Sciatic nerve (tissue), 2 donors: ENCODE measurements around the gene C12orf76. TPM values are rescaled to one million over a fixed set of nuclear protein-coding genes. Genes with fewer than 3 reads are reported as not detected.
A peak's percentile ranks its signal among the peaks of the same experiment; 100 is the strongest.
"Not testable (repeated sequence)": the region's sequence is repeated elsewhere in the genome, so short reads cannot be mapped to it uniquely, and the experiment has no call there.

Source experiments
- ATAC-seq: fragments of 200-7000 bp; cut with Tn5 transposase; one replicate; pipeline ENCODE4 v1.9.1; 2020; ENCODE audit warnings: mild to moderate bottlenecking, moderate library complexity
- DNase-seq: peaks from one replicate; pipeline ENCODE4 v3.0.0-alpha.2; 2020; ENCODE audit warnings: low spot score
- intact Hi-C: fragments of 100-400 bp; cut with DNase I; formaldehyde crosslinking; loops from one replicate; pipeline ENCODE4 v1.14.2; 2022
- total RNA-seq: library from RNA; stranded (reverse); fragmentation: NEBNext Ultra II Directional; extraction: Animal tissue kit (Norgen Biotek cat#: 25700); gene quantifications from one replicate; pipeline ENCODE4 v1.2.1, GENCODE V29; 2021
- donor health status: DM: no; HTN: no; CAD: no.
- donor health status: DM: no; HTN: no; CAD: no.

The C12orf76 gene
- 40.3 TPM for total RNA-seq

- peak; percentile 95 for DNase-seq
- intact Hi-C loops: no loop called here
Measured at GRCh38 chr12:110048242-110049027, at the start of gene C12orf76. Gene C12orf76 (minus strand): TSS chr12:110048522. CDS start chr12:110048495, 27 bp downstream.

DNA sequence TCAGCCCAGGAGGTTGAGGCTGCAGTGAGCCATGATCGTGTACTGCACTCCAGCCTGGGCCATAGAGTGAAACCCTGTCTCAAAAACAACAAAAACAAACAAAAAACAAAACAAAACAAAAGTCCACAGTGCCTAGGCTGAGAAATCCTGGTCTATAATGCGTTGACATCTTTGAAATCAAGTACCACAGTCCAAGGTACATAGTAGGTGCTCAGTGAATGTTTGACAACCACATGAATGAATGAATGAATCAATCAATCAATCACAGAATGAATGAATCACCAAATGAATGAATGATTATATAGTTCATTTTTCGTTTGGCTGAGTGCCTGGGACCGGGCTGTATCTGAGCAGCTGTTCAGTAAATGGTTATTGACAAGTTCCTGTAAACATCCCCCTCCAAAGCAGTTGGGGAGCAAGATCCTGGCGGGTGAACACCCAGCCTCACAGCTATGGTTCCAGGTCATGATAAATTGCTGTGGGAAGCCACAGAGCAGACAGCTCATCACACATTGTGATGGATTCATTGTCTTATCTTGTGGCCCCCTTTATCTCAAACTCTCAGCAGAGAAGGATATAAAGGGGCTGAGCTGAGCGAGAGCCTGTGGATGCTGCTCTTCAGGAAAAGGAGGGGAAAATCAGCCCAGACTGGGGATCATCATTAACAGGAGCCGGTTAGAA is 45.4 kb upstream of the C12orf76 start:
- no peak for DNase-seq
- ATAC-seq: no peak
- intact Hi-C loops: no loop called here

More at GRCh38 chr12:110048242-110049027, at the start of gene C12orf76:
- peak; percentile 99 for ATAC-seq

GRCh38 chr12:110091136-110091711 is 42.9 kb upstream of the C12orf76 start:
- DNase-seq: no peak
- ATAC-seq: no peak
- intact Hi-C loops: no loop called here

GRCh38 chr12:110090266-110091135 is 42.2 kb upstream of the C12orf76 start:
- intact Hi-C loops: no loop called here
- ATAC-seq (no peak), DNase-seq (no peak)

GRCh38 chr12:110088936-110089335 is 40.6 kb upstream of the C12orf76 start:
- DNase-seq (no peak), ATAC-seq (peak; percentile 71)
- intact Hi-C loops: no loop called here

DNA sequence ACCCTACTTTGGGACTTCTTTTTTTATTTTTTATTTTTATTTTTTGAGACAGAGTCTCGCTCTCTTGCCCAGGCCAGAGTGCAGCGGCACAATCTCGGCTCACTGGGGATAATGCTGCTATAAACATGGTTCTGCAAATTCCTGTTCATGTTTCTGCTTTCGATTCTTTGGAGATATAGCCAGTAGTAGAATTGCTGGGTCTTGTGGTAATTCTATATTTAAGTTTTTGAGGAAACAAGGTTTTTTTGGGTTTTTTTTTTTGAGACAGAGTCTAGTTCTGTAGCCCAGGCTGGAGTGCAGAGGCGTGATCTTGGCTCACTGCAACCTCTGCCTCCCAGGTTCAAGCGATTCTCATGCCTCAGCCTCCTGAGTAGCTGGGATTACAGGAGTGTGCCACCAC is 39.9 kb upstream of the C12orf76 start:
- DNase-seq, intact Hi-C loops: not testable (repeated sequence)
- peak; percentile 67 for ATAC-seq

GRCh38 chr12:110084314-110085015 is 36.1 kb upstream of the C12orf76 start:
- intact Hi-C loops: no loop called here
- DNase-seq: no peak
- no peak for ATAC-seq

DNA sequence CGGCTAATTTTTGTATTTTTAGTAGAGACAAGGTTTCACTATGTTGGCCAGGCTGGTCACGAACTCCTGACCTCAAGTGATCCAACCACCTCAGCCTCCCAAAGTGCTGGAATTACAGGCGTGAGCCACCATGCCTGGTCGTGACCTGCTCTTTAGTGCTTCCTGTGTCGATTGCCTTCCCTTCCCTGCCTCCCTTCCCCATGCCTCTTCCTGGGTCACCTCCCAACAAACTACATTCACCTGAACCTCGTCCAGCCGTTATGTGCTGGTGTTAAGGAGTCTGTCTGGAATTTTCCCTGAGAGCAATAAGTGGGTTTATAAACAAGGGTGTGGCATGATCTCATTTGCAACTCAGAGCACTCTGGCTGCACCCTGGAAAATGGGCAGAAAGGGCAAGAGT is 32.1 kb upstream of the C12orf76 start:
- DNase-seq: no peak
- ATAC-seq: no peak
- intact Hi-C loops: no loop called here

DNA sequence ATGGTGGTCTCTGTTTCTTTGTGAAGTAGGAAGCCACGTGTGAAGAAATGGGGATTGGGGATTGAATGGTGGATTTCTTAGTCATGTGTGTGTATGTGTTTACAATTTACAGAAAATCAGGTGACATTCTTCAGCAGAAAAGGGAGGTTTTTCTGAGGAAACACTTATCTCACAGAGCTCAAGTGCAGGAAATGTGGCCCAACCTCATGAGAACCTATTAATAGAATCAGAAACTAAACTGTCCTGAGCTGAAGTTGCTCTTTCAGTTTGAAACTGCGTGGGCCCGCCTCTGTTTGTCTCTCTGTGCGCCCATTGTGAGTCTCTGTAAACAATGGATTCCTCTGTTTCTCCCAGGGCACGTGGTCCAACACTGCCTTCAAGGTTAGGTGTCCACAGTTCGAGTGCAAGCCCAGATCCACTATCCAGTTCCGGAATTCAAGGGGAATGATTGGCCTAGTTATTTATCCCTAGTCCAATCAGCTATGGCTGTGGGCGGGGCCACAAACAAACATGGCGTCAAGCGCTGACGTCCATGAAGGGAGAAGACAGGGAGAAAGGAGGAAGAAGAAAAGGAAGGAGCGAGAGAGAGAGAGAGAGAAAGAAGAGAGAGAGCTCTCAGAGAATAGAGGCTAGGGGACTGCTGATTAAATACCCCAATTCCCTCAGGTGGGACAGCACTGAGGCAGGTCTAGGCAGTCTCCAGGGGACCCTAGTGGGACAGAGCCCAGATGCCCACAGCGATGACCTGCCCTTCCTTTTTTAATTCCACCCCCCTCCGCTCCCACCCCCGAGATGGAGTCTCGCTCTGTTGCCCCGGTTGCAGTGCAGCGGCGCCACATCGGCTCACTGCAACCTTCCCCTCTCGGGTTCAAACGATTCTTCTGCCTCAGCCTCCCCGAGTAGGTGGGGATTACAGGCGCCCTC is 31.4 kb upstream of the C12orf76 start:
- peak; percentile 77 for DNase-seq
- peak; percentile 90 for ATAC-seq
- intact Hi-C loops: no loop called here

GRCh38 chr12:110077800-110078199 is 29.5 kb upstream of the C12orf76 start:
- intact Hi-C loops: no loop called here
- no peak for DNase-seq
- no peak for ATAC-seq

DNA sequence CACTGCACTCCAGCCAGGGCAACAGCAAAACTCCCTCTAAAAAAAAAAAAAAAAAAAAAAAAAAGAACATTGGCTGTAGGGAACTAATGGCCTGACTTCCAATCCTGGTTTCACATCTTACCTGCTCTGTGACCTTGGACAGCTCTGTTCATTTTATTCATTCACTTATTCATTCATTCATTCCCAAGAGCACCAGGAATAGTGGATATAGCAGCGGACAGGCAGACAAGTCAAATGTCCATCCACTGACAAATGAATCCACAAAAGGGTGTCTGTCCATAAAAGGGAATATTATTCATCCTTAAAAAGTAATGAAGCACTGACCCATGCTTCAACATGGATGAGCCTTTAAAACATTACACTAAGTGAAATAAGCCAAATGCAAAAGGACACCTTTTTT is 27.6 kb upstream of the C12orf76 start:
- ATAC-seq (no peak), DNase-seq (no peak)
- intact Hi-C loops: no loop called here

- intact Hi-C loops: no loop called here
- ATAC-seq (no peak), DNase-seq (no peak)
Measured at GRCh38 chr12:110074089-110074488, 25.8 kb upstream of the C12orf76 start.

GRCh38 chr12:110073049-110073831 is 24.9 kb upstream of the C12orf76 start:
- peak; percentile 88 for ATAC-seq
- peak; percentile 86 for DNase-seq
- intact Hi-C loops: no loop called here

DNA sequence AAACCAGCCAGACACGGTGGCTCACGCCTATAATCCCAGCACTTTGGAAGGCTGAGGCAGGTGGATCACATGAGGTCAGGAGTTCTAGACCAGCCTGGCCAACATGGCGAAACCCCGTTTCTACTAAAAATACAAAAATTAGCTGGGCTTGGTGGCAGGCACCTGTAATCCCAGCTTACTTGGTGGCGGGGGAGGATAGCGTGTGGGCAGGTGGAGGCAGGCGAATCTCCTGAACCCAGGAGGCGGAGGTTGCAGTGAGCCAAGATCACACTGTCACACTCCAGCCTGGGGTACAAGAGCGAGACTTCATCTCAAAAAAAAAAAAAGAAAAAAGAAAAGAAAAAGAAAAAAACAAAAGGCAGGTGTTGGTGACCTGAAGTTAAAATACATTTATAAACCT is 24.3 kb upstream of the C12orf76 start:
- ATAC-seq, DNase-seq, intact Hi-C loops: not testable (repeated sequence)

DNA sequence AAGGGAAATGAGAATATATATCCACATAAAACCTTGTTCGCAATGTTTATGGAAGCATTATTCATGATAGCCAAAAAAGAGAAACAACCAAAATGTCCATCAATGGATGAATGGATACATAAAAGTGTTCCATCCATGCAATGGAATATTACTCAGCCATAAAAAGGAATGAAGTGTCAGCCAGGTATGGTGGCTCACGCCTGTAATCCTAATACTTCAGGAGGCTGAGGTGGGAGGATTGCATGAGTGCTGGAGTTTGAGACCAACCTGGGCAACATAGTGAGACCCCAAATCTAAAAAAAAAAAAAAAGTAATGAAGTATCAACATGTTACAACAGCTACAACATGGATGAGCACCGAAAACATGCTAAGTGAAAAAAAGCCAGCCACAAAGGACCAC is 23.6 kb upstream of the C12orf76 start:
- DNase-seq: no peak
- intact Hi-C loops: no loop called here
- ATAC-seq: no peak

- ATAC-seq (no peak), DNase-seq (no peak)
- intact Hi-C loops: no loop called here
Measured at GRCh38 chr12:110071504-110071903, 23.2 kb upstream of the C12orf76 start.

GRCh38 chr12:110068654-110069053 is 20.3 kb upstream of the C12orf76 start:
- ATAC-seq (no peak), DNase-seq (no peak)
- intact Hi-C loops: no loop called here
